GOT3 (cell line): ENCODE measurements around the gene DAGLB.
"Not testable (repeated sequence)": the region's sequence is repeated elsewhere in the genome, so short reads cannot be mapped to it uniquely, and the experiment has no call there.

Source experiments
- DNase-seq: peaks from one replicate; lab custom pipeline; 2025; ENCODE audit warnings: mixed read lengths; lab: John Stamatoyannopoulos, UW

DAGLB gene, protein sequence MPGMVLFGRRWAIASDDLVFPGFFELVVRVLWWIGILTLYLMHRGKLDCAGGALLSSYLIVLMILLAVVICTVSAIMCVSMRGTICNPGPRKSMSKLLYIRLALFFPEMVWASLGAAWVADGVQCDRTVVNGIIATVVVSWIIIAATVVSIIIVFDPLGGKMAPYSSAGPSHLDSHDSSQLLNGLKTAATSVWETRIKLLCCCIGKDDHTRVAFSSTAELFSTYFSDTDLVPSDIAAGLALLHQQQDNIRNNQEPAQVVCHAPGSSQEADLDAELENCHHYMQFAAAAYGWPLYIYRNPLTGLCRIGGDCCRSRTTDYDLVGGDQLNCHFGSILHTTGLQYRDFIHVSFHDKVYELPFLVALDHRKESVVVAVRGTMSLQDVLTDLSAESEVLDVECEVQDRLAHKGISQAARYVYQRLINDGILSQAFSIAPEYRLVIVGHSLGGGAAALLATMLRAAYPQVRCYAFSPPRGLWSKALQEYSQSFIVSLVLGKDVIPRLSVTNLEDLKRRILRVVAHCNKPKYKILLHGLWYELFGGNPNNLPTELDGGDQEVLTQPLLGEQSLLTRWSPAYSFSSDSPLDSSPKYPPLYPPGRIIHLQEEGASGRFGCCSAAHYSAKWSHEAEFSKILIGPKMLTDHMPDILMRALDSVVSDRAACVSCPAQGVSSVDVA

GRCh38 chr7:6447581-6448199 lies at the start of gene DAGLB:
Gene DAGLB, minus strand, starts transcription at chr7:6447954. Its CDS starts 112 bp downstream, at chr7:6447842.
- DNase-seq: peak; percentile 93

- no peak for DNase-seq
Measured at GRCh38 chr7:6497637-6497905, 49.8 kb upstream of the DAGLB start.

DNA sequence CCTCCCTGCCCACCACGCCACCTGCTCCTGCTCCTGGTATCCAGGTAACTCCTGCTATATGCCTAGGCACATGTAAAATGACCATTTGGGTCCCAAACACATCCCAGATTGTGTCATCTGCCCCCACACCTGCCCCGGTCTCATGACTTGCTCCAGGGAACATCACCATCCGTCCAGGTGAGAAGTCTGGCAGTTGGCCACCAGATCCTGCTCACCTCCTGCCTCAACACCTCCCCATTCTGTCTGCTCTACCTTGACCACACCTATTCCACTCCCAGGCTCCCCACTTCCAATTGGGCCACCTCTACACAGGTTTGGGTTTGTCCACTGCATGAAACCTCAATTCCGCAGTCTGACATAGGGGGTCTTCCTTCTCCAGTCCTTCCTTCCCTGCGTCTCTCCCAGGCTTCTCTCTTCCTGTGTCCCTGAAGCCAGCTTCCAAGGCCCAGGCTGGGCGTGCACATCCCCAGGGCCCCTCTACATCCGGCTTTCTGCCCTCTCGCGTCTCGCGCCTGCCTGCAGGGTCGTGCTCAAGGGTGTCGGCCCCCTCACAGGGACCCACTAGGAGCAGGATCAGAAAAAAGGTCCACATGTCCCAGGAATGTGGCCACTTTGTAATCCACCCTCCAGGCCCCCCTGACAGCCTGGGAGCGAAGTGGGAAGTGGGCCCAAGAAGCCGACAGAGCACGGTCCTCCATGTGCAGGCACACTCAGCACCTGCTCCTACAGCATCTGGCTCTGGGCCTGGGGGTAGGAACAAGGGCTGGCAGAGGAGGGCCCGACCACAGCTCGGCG lies 49.3 kb upstream of the DAGLB start:
- DNase-seq: no peak

- DNase-seq: no peak
Measured at GRCh38 chr7:6495597-6496262, 48.0 kb upstream of the DAGLB start.

- no peak for DNase-seq
Measured at GRCh38 chr7:6494365-6494764, 46.6 kb upstream of the DAGLB start.

- DNase-seq: no peak
Measured at GRCh38 chr7:6491194-6491593, 43.4 kb upstream of the DAGLB start.

DNA sequence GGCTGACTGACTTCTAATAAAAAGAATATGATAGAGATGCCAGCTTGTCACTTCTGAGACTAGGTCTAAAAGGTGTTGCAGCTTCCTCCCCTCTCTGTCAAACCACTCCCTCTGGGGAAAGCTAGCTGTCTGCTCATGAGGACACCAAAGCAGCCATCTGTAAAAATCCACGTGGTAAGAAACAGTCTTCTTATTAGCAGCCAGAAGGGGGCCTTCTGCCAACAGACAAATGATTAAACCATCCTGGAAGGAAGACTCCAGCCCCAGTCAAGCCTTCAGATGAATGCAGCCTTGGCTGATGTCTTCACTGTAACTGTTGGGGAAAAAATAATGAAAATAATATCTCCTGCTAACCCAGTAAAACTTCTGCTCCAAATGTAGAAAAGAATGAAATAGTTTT lies 41.9 kb upstream of the DAGLB start:
- no peak for DNase-seq

- DNase-seq: no peak
Measured at GRCh38 chr7:6487184-6487545, 39.4 kb upstream of the DAGLB start.

DNA sequence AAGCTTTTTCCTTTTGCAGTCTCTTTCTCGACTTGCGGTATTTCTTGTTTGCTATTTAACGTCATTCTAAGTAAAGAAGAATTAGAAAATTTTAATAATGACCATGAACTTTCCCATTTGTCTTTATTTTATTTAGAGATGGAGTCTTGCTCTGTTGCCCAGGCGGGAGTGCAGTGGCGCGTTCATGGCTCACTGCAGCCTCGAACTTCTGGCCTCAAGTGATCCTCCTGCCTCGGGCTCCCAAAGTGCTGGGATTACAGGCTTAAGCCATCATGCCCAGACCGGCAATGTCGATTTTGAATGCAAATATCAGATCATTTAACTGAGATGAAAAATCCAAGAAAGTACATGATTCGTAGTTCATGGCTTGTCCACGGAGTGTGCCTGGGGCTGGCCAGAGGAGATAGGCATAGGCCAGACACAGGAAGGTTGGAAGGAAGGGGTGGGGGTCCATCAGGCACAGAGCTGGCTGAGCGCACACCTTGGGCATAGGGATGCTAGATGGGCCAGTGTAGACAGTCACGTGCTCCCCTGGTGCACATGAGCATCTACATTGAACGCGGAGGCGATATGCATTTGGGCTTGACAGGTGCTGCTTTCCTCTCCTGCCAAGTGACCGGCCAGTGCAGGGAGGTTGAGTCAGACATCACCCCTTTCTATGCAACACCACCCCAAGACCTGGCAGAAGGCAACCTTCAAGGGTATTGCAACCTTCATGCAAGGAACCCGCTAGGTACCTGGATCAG lies 38.9 kb upstream of the DAGLB start:
- no peak for DNase-seq

GRCh38 chr7:6482743-6483119 lies 35.0 kb upstream of the DAGLB start:
- DNase-seq: no peak

DNA sequence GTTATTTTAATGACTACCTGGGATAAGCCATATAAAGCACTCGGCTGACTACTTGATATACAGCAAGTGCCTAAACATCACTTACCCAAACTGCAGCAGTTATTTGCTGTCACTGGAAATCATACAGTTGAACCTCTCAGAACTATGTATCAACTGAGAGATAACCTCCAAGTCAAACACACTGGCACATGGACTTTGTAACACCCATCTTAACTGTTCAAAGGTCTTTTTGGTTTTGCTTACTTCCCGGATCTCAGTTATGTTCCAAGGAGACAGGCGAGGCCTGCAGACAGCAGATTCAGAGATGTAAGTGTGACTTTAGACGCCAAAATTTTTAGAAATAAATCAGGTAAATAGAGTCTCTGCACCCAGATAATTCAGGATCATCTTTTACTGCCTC lies 34.6 kb upstream of the DAGLB start:
- no peak for DNase-seq

- no peak for DNase-seq
Measured at GRCh38 chr7:6481445-6481844, 33.7 kb upstream of the DAGLB start.

DNA sequence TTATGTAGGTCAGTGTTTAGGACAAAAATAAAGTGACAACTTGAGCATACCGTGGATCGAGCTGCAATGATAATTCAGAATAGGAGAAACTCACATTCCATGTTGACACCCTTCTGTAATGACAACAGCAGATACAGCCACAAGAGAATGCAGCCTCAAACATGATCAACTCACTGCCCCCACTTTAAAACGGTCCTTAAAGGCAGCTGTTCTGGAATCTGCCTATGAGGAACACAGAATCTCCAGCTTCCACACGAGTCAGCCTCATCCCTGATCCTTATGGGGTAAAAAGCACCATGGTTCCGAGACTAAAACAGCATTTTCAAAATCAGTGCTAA lies 32.5 kb upstream of the DAGLB start:
- DNase-seq: no peak

DNA sequence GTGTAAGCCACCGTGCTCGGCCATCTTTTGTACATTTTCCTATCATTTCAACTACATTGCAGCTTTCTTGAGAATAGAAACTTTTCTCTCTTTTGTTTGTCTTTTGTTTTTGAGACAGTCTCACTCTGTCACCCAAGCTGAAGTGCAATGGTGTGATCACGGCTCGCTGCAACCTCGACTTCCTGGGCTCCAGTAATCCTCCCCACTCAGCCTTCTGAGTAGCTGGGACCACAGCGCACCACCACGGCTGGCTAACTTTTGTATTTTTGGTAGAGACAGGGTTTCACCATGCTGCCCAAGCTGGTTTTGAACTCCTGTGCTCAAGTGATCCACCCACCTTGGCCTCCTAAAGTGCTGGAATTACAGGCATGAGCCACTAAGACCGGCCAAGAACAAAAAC lies 31.3 kb upstream of the DAGLB start:
- DNase-seq: no peak

DNA sequence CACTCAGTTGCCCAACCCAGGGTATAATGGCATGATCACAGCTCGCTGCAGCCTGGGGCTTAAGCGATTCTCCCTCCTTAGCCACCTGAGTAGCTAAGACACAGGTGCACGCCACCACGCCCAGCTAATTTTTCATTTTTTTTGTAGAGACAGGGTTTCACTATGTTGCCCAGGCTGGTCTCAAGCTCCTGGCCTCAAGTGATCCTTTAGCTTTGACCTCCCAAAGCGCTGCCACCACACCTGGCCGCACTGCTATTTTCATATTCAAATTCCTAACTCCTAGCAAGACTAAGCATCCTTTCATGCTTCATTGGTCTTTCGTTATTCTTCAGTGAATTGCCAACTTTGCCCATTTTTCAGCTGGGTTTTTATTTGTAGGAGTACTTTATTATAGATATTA lies 30.4 kb upstream of the DAGLB start:
- DNase-seq: no peak

- DNase-seq: no peak
Measured at GRCh38 chr7:6477318-6477660, 29.5 kb upstream of the DAGLB start.

DNA sequence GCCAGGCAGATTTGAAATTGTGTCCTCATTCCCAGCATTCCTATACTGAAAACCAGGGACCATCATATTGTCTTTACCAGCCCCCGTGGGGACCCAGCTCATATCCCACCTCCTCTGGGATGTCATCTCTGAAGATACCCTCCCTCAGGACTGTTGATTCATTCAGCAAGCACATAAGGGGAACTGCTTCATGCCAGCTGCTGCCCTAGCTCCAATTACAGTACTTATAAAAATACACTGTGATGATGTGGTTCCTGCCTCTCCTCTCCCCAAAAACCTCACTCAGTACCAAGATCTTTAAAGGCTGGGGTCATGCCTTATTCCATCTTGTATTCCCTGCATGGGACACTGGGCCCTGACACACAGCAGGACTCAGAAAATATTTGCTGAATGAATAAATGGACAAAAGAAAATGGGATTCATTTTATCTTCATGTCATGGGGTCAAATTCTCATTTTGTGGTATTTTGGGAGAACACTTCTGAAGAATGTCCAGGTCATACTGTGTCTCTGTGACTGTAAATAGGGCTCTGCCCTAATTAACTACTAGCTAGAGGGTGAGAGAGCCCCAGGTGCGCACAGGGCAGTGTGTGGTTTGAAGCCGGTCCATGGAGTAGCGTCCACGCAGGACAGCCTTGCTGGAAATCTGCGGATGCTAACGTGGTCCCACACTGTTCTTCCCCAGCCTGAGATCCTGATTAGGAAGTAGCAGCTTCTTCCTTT lies 29.0 kb upstream of the DAGLB start:
- DNase-seq: no peak

DNA sequence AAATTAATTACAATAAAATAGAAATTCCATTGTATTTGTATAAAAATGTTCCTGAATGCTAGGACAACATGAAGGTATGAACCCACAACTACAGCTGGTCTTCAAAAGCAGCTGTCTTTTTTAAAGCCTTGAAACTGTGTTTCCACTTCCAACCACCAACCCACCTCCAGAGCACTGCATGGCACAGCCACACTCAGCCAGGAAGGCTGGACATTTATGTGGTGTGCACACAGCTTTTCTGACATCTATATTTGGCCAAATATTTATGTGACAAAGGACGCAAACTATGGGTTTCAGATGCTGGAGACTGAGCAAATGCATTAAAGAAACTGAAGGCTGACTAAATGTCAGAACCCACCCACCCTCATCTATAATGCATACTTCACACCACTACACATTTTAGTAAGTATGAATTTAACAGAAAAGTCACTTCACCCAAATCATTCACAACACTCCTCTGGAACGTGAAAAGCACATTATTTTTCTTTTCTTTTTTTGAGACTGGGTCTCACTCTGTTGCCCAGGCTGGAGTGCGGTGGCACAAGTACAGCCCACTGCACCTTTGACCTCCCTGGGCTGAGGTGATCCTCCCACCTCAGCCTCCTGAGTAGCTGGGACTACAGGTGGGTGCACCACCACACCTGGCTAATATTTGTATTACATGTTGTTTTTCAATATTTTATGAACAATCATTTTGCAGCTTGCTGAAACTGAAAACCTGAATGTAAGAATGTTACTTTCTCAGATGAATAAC lies 27.9 kb upstream of the DAGLB start:
- DNase-seq: no peak

DNA sequence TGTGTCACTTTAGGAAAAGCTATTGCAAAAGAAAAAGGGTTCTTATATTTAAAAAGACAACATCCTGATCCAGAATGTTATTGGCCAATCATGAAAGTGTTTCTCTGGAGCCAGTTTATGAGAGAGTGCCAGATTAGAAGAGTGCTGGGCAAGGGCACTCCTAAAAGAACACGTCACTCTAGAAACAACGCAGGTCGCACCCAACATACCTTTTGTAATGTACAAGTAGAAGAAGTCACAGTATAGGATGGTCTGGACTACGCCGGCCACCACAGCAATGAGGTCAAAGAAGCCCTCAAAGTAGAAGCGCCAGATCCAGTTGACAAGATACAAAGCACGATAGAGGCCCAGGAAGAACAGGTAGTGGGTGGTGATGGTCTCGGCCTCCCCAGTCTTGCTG lies 18.1 kb upstream of the DAGLB start:
- DNase-seq: no peak

DNA sequence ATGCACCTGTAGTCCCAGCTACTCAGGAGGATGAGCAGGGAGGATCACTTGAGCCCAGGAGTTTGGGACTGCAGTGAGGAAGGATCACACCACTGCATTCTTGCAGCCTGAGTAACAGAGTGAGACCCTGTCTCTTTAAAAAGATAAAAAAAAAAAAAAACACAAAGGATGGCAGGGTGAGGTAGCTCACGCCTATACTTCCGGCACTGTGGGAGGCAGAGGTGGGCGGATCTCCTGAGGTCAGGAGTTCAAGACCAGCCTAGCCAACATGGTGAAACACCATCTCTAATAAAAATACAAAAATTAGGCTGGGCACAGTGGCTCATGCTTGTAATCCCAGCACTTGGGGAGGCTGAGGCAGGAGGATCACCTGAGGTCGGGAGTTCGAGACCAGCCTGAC lies 15.9 kb upstream of the DAGLB start:
- not testable (repeated sequence) for DNase-seq
